Measurements from ENCODE around the gene TCF23. TPM values are rescaled to one million over a fixed set of nuclear protein-coding genes. Genes with fewer than 3 reads are reported as not detected.
A peak's percentile ranks its signal among the peaks of the same experiment; 100 is the strongest.

The TCF23 gene
- total and polyA plus RNA-seq, 4 donors = 0.01 to 0.18 (median 0.04) TPM; not detected in 1

- WGBS, 2 donors = 70 to 93% methylated on average over 4 of the region's 4 CpGs
- Histone ChIP-seq H3K9me3 (ENCODE audit: control insufficient read depth in 4 of 4, insufficient read depth in 3 of 4, low read length in 3 of 4) (no peaks in the 10 kb centered on the region), H3K4me3 (no peak overlapping the region), H3K36me3 (ENCODE audit: control insufficient read depth in 4 of 4, insufficient read depth in 4 of 4, low read length in 4 of 4) (no peaks in the 10 kb centered on the region), H3K4me1 (ENCODE audit: control insufficient read depth in 5 of 5, insufficient read depth in 5 of 5, low read length in 5 of 5) (peaks cover 0 to 7% (median 2%) of the 10 kb centered on the region in 5 donors), H3K27ac (ENCODE audit: low read depth in 1 of 2, low read length in 1 of 2) (no peak overlapping the region), H3K27me3 (ENCODE audit: control insufficient read depth in 3 of 3, insufficient read depth in 3 of 3, low read length in 2 of 3) (peaks cover 0 to 4% (median 2%) of the 10 kb centered on the region in 3 donors), H3K9ac (ENCODE audit: insufficient read depth in 1 of 2, low read length in 2 of 2) (no peak overlapping the region)
- ATAC-seq (ENCODE audit: insufficient read depth, low FRiP score) (no peak), DNase-seq (no peak)
- no peak for TF ChIP-seq CTCF (IDR thresholded peaks at IDR 0.05; ENCODE audit: control extremely low read depth, extremely low read depth)
Observed at GRCh38 chr2:27182346-27182745, 33.5 kb downstream of the TCF23 start.

DNA sequence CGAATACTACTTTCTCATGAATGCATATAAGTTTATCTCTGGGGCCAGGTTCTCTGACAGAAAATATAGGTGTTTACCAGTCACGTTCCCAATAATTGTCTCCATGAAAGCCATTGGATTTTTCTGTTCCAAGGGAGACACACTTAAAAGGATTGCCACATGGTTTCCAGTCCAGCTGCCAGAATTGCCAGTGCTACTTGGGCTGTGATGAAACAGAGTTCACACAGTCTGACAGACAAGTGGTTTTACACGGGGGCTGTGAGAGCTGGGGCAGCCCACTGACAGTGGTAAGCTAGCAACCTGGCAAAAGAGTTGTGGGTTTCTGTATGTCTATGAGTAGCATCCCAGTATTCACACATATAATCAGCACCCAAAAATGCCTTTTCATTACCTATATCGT, 35.3 kb downstream of the TCF23 start:
- Histone ChIP-seq H3K36me3 (ENCODE audit: control insufficient read depth in 4 of 4, insufficient read depth in 4 of 4, low read length in 4 of 4) (no peaks in the 10 kb centered on the region), H3K27me3 (ENCODE audit: control insufficient read depth in 3 of 3, insufficient read depth in 3 of 3, low read length in 2 of 3) (peaks cover 0 to 2% (median 2%) of the 10 kb centered on the region in 3 donors), H3K4me1 (ENCODE audit: control insufficient read depth in 5 of 5, insufficient read depth in 5 of 5, low read length in 5 of 5) (peaks cover 0 to 7% (median 2%) of the 10 kb centered on the region in 5 donors), H3K9me3 (ENCODE audit: control insufficient read depth in 4 of 4, insufficient read depth in 3 of 4, low read length in 3 of 4) (no peaks in the 10 kb centered on the region), H3K9ac (ENCODE audit: insufficient read depth in 1 of 2, low read length in 2 of 2) (no peak overlapping the region), H3K27ac (ENCODE audit: low read depth in 1 of 2, low read length in 1 of 2) (no peak overlapping the region), H3K4me3 (no peak overlapping the region)
- no peak for TF ChIP-seq CTCF (IDR thresholded peaks at IDR 0.05; ENCODE audit: control extremely low read depth, extremely low read depth)
- WGBS, 2 donors = 60 to 68% methylated on average over 4 of the region's 4 CpGs
- ATAC-seq (ENCODE audit: insufficient read depth, low FRiP score) (no peak), DNase-seq (peak; percentile 19 to 61 (median 29))

GRCh38 chr2:27185331-27186026, 36.7 kb downstream of the TCF23 start:
- 26 to 38% methylated on average over 6 of the region's 6 CpGs for WGBS, 2 donors
- Histone ChIP-seq H3K9ac (ENCODE audit: insufficient read depth in 1 of 2, low read length in 2 of 2) (no peak overlapping the region), H3K9me3 (ENCODE audit: control insufficient read depth in 4 of 4, insufficient read depth in 3 of 4, low read length in 3 of 4) (no peaks in the 10 kb centered on the region), H3K4me3 (no peak overlapping the region), H3K27me3 (ENCODE audit: control insufficient read depth in 3 of 3, insufficient read depth in 3 of 3, low read length in 2 of 3) (peaks cover 0 to 2% (median 0%) of the 10 kb centered on the region in 3 donors), H3K27ac (ENCODE audit: low read depth in 1 of 2, low read length in 1 of 2) (peak overlapping the region in 1 of 2 donors; percentile 0), H3K4me1 (ENCODE audit: control insufficient read depth in 5 of 5, insufficient read depth in 5 of 5, low read length in 5 of 5) (peaks cover 0 to 7% (median 2%) of the 10 kb centered on the region in 5 donors), H3K36me3 (ENCODE audit: control insufficient read depth in 4 of 4, insufficient read depth in 4 of 4, low read length in 4 of 4) (no peaks in the 10 kb centered on the region)
- peak in 2 of 3 donors; percentile 21 to 38 for DNase-seq
- TF ChIP-seq CTCF (IDR thresholded peaks at IDR 0.05; ENCODE audit: control extremely low read depth, extremely low read depth) = no peak
- ATAC-seq (ENCODE audit: insufficient read depth, low FRiP score) = peak; percentile 65
